Activated T-cell treated with anti-CD3 and anti-CD28 coated beads for 48 hours (primary cell): ENCODE results near the gene PDE7B.

Source experiments
- DNase-seq: peaks from one replicate; pipeline ENCODE4 v3.0.0-alpha.2; 2020; ENCODE audit warnings: low read depth

Gene PDE7B

DNA sequence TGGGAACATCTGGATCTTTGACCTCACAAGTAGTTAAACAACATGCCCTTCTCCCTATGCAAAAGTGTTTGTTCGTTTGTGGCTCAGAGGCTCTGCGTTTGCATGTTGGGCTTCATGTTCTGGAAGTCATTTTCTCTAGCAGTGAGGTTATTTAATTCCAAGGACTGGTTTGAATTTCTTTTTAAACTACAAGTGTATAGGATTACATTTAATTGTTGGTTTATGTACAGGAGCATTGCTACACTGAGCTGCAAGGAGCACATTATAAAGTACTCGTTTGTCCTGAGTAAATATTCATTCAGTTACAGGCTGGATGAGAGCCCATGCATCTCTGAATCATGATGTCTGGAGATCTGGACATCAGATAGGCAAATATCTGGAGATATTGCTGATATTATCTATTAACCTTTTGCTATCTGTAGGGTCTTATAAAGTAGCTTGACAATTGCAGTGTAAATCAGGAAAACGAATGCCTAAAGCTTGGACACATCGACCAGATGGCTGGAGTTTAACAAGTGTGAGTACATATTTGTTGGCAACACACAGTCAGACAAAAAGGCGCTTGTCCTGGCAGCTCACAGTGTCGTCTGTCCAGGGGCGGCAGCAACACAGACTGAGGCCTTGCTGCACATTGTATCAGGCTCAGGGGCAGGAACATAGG, 84.6 kb downstream of the PDE7B start:
- no peak for DNase-seq

- no peak for DNase-seq
Measured at GRCh38 chr6:135936606-135937005, 85.1 kb downstream of the PDE7B start.

GRCh38 chr6:135937106-135937505, 85.6 kb downstream of the PDE7B start:
- no peak for DNase-seq

DNA sequence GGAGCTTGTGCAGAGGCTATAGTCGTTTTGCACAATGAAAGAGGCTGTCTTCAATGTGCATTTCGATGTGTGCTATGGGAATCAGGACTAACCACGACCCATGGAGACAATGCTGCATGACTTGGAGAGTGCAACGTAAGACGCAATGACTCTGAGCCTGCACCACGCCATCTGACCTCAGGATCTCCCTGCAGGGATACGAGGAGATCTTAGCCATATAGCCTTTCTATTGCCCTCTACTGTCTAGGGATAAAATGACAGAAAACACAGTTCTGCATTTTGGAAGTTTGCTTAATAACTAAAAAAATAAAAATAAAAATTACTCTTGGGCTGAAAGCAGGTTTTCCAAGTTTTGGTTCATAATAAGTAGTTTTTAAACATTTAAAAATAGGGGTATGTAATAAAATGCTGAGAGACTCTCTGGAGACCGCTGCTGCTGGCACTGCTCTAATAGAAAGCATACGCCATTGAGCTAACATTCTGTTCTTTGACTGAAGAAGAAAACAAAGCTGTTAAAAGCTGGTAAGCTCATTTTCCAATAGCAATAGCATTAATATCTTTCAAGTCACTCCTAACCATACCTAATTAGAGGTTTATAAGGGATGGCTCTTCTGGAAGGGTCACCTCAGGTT, 87.2 kb downstream of the PDE7B start:
- no peak for DNase-seq

GRCh38 chr6:135939208-135939591, 87.7 kb downstream of the PDE7B start:
- no peak for DNase-seq

DNA sequence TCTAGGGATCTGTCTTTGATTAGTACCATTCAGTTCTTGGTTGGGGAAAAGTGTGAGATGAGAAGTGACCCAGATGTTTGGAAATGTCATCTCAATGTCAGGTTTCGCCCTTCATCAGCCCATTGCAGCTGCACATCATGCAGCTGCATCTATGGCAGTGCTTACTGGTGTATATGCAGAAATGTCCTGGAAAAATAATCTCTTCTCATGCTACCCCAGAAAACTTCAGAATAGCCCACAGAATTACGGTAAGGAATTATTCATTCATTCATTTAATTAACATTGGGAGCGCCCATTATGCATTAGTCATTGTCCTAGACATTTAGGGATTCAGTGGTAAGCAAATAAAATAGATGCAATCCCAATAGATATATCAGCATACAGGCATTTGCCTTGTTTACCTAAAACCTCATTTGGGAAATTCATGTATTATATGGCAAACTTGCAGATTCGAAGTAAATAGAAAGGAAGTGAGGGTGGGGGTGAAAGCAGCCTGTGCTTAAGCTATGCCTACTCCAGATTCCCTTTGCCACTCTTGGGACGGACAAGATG, 89.2 kb downstream of the PDE7B start:
- DNase-seq: no peak

- no peak for DNase-seq
Measured at GRCh38 chr6:135941275-135942025, 89.9 kb downstream of the PDE7B start.

GRCh38 chr6:135944120-135944519, 92.6 kb downstream of the PDE7B start:
- DNase-seq: no peak

DNA sequence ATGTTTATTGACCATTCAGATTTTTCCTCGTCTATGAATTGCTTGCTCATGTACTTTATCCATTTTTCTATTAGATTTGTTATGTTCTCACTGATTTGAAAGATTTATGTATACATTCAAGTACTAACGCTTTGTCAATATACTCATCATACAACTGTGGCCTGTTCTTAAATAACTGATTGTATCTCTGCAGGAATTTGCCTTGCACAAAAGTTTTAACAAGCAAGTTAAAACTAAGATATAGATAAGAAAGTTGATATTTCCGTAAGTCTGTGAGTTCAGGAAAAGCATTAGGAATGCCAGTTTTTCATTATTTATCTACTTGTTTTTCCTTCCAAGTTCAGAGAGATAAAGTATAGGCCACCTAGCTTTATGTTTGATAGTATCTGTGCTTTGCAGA, 95.2 kb downstream of the PDE7B start:
- DNase-seq: no peak

- no peak for DNase-seq
Measured at GRCh38 chr6:135950669-135951068, 99.2 kb downstream of the PDE7B start.

GRCh38 chr6:135951169-135951568, 99.7 kb downstream of the PDE7B start:
- DNase-seq: no peak

GRCh38 chr6:135953818-135954217, 102.3 kb downstream of the PDE7B start:
- DNase-seq: no peak

DNA sequence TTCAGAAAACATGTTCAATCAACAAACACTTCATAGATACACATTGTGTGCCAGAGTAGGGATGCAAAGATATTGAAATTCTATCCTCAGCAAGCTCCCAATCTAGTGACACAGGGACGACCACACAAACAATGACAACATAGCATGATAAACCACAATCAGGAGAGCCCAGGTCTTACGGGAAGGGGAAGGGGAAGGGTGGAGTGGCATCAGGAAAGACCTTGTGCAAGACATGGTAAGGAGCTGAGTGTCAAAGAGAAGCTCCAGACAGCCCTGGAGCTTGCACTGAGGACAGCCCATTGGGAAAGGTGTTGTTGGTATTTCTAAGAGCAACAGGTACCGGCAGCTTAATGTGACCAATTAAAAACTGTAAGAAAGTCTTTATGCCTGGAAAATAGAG, 103.6 kb downstream of the PDE7B start:
- no peak for DNase-seq

- no peak for DNase-seq
Measured at GRCh38 chr6:135962731-135963130, 111.2 kb downstream of the PDE7B start.

DNA sequence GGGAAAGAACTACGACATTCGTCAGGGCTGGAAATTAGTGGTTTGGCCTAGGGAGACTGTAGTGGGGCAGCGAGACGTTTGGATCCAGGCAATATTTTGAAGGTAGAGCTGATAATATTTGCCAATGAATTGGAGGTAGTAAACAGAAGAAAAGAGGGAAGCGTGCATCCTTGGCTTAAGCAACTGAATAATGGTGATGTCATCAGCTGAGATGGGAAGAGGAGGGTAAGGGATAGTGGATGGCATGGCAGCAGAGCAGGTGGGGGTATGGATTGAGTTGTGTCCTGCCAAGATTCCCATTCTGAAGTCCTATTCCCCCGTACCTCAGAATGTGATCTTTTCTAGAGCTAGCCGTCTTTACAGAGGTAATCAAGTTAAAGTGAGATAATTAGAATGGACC, 119.2 kb downstream of the PDE7B start:
- DNase-seq: no peak

GRCh38 chr6:135971351-135971750, 119.8 kb downstream of the PDE7B start:
- no peak for DNase-seq

GRCh38 chr6:135972150-135972549, 120.6 kb downstream of the PDE7B start:
- DNase-seq: no peak

DNA sequence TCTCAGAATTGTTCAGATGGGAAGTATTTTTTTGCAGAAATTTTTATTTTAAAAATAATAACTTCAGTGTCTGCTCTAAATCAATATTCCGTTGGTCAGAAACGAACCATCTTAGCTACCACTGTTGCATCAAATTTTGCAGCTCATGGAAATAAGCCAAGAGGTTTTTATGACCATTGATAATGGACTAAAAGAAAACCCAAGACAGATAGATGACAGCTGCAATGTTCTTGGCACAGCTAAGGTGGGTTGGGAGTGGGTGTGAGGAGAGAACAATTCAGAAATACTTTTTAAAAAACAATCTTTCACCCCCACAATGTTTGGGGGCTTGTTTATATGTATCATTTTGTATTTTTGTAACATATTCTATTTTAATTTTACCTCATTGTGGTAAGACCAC, 121.1 kb downstream of the PDE7B start:
- no peak for DNase-seq

DNA sequence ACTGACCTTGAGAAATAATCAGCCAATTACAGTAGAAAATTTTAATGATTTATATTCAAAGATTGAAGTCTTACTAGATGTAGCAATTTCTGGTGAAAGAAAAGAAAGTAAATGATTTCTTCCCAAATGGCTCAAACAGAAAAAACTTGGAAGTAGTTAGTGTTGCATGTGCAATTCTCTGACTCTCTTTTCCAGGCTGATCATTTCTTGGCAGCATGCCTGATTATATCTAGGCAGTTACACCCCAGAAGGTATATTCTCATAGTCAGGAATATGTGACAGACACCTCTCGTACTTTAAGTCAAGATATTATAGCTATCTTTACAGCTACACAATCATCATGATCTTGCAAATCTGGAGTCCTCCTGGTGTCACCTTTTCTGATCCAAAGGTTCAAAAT, 122.9 kb downstream of the PDE7B start:
- DNase-seq: no peak

GRCh38 chr6:135976585-135976984, 125.1 kb downstream of the PDE7B start:
- no peak for DNase-seq

- DNase-seq: no peak
Measured at GRCh38 chr6:135983093-135983492, 131.6 kb downstream of the PDE7B start.

GRCh38 chr6:135983718-135984343, 132.3 kb downstream of the PDE7B start:
- no peak for DNase-seq

- no peak for DNase-seq
Measured at GRCh38 chr6:135985471-135985870, 134.0 kb downstream of the PDE7B start.
